ENCODE data around the gene SLC25A20.

SLC25A20 gene

GRCh38 chr3:48881006-48881405, 17.7 kb downstream of the SLC25A20 start:
- TF ChIP-seq CTCF (IDR thresholded peaks at IDR 0.05; ENCODE audit: low read depth, low read length, missing control alignments): no peak
- H3K4me3 ChIP-seq (ENCODE audit: low read depth, low read length): no peak overlapping the region
- DNase-seq (ENCODE audit: low read depth): no peak
- in situ Hi-C loops (cut with HindIII; ENCODE audit: low sequenced_read_pairs): no loop called here

- no peak overlapping the region for H3K4me3 ChIP-seq (ENCODE audit: low read depth, low read length)
- in situ Hi-C loops (cut with HindIII; ENCODE audit: low sequenced_read_pairs): no loop called here
- no peak for DNase-seq (ENCODE audit: low read depth)
- TF ChIP-seq CTCF (IDR thresholded peaks at IDR 0.05; ENCODE audit: low read depth, low read length, missing control alignments): no peak
Observed at GRCh38 chr3:48879994-48880377, 18.7 kb downstream of the SLC25A20 start.

DNA sequence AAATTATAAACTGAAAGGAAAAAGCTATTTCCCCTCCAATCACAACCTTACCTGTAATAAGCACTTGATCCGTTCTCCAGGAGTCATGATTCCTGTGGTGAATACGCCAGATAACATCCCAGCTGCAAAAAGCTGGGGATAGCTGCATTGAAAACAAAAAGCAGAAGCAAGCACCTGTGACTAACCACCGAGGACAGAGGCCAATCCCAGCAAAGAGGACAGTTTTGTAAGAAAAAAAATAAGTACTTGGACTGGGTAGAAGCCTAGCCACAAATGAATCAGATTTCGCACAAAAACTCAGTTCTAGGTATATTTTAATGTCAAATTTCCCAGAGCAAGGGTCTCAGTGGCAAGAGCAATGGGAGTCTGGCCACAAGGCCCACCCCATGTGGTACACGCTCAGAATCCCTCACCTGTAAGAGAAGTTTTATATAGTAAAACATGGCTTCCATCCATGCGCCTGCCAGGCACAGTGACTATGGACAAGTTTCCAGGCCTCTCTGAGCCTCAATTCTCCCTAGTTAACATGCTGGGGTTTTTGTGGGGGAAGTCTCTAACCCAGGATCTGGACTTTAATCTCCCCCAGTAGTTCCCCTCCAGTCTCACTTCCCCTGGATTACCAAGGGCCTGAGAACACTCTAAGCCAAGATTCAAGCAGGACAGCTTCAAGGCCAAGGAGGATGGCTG, 19.2 kb downstream of the SLC25A20 start:
- in situ Hi-C loops (cut with HindIII; ENCODE audit: low sequenced_read_pairs): no loop called here
- no peak for TF ChIP-seq CTCF (IDR thresholded peaks at IDR 0.05; ENCODE audit: low read depth, low read length, missing control alignments)
- H3K4me3 ChIP-seq (ENCODE audit: low read depth, low read length): no peak overlapping the region
- DNase-seq (ENCODE audit: low read depth): no peak

DNA sequence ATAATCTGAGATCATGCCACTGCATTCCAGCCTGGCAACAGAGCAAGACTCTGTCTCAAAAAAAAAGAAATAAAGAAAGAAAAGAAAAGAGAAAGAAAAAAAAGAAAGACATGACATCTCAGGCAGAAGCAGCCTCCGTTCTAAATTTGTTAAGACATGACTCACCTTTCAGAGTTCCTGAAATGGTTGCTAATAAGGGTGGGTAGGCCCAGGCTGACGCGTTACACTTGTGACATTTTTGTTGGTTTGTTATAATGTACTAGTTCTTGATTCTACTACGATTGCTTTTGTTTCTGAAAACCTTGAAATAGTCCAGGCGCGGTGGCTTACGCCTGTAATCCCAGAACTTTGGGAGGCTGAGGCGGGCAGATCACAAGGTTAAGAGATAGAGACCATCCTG, 21.0 kb downstream of the SLC25A20 start:
- DNase-seq (ENCODE audit: low read depth): no peak
- TF ChIP-seq CTCF (IDR thresholded peaks at IDR 0.05; ENCODE audit: low read depth, low read length, missing control alignments): no peak
- in situ Hi-C loops (cut with HindIII; ENCODE audit: low sequenced_read_pairs): no loop called here
- H3K4me3 ChIP-seq (ENCODE audit: low read depth, low read length): no peak overlapping the region

GRCh38 chr3:48863122-48863521, 35.6 kb downstream of the SLC25A20 start:
- TF ChIP-seq CTCF (IDR thresholded peaks at IDR 0.05; ENCODE audit: low read depth, low read length, missing control alignments): no peak
- no peak overlapping the region for H3K4me3 ChIP-seq (ENCODE audit: low read depth, low read length)
- in situ Hi-C loops (cut with HindIII; ENCODE audit: low sequenced_read_pairs): no loop called here
- DNase-seq (ENCODE audit: low read depth): no peak

- no peak overlapping the region for H3K4me3 ChIP-seq (ENCODE audit: low read depth, low read length)
- DNase-seq (ENCODE audit: low read depth): no peak
- TF ChIP-seq CTCF (IDR thresholded peaks at IDR 0.05; ENCODE audit: low read depth, low read length, missing control alignments): no peak
- in situ Hi-C loops (cut with HindIII; ENCODE audit: low sequenced_read_pairs): no loop called here
Observed at GRCh38 chr3:48859206-48859605, 39.5 kb downstream of the SLC25A20 start.

Measured in astrocyte of the cerebellum (primary cell).